Heart right ventricle (tissue), 16 donors: ENCODE measurements around the gene ACER3. TPM values are rescaled to one million over a fixed set of nuclear protein-coding genes. Genes with fewer than 3 reads are reported as not detected.
"Not testable (repeated sequence)": the region's sequence is repeated elsewhere in the genome, so short reads cannot be mapped to it uniquely, and the experiment has no call there.

Source experiments
- ATAC-seq, 8 donors: fragments of 200-7000 bp; cut with Tn5 transposase; one replicate each; pipeline ENCODE4 v1.9.1; 2020; ENCODE audit warnings: mild to moderate bottlenecking in 8 of 8, moderate library complexity in 8 of 8, moderate number of reproducible peaks in 1 of 8
- DNase-seq, 2 donors: peaks; one replicate each; pipeline ENCODE4 v3.0.0-alpha.2; 2020
- H3K27ac ChIP-seq, 10 donors: fragments of 200-600 bp; sonication (generic) in 2 of 10; one replicate each; pipeline versions ENCODE4 v1.5.0 to v1.8.0; 2020 to 2022; ENCODE audit warnings: mild to moderate bottlenecking in 3 of 10
- H3K27me3 ChIP-seq, 7 donors: fragments of 200-600 bp; one replicate each; pipeline ENCODE4 v1.8.0; 2021 to 2022; ENCODE audit warnings: mild to moderate bottlenecking in 2 of 7
- H3K36me3 ChIP-seq, 9 donors: fragments of 200-600 bp; sonication (generic) in 1 of 9; one replicate each; pipeline versions ENCODE4 v1.5.0 to v1.8.0; 2020 to 2022; ENCODE audit warnings: mild to moderate bottlenecking in 2 of 9
- H3K4me1 ChIP-seq, 9 donors: fragments of 200-600 bp; sonication (generic) in 1 of 9; one replicate each; pipeline versions ENCODE4 v1.5.0 to v1.8.0; 2020 to 2022; ENCODE audit warnings: mild to moderate bottlenecking in 4 of 9
- H3K4me3 ChIP-seq, 10 donors: fragments of 200-600 bp; sonication (generic) in 2 of 10; one replicate each; pipeline versions ENCODE4 v1.5.0 to v1.8.0; 2020 to 2022; ENCODE audit warnings: mild to moderate bottlenecking in 7 of 10, moderate library complexity in 2 of 10
- H3K9me3 ChIP-seq, 11 donors: fragments of 200-600 bp in 10 of 11; sonication (generic) in 2 of 11; one replicate each; pipeline versions ENCODE4 v1.5.0 to v1.8.0; 2013 to 2022; ENCODE audit warnings: mild to moderate bottlenecking in 2 of 11, control low read depth in 1 of 11, moderate library complexity in 1 of 11
- CTCF ChIP-seq, 9 donors: fragments of 200-600 bp; sonication (generic) in 2 of 9; IDR thresholded peaks; one replicate each; pipeline versions ENCODE4 v1.5.0 to v1.8.0; 2021 to 2022; ENCODE audit warnings: antibody characterized with exemption in 9 of 9, mild to moderate bottlenecking in 5 of 9, moderate library complexity in 1 of 9
- WGBS, 2 donors: extraction: QIAGEN DNeasy Blood & Tissue Kit; methylation state at CpG; one replicate each; pipeline ENCODE4 v1.1.7; 2013; ENCODE audit warnings: inconsistent platforms in 1 of 2; 5-methylcytosine and 5-hydroxymethylcytosine counted together
- intact Hi-C, 10 donors: fragments of 100-400 bp; cut with DNase I; formaldehyde crosslinking; loops; one replicate each; pipeline versions ENCODE4 v1.11.1 to v1.14.2; 2022
- long read RNA-seq, 3 donors: library from polyadenylated mRNA; unstranded; transcript quantifications; one replicate each; pipeline ENCODE4 v2.0.0, GENCODE V29; 2020 to 2021
- polyA plus RNA-seq, 2 donors: library from polyadenylated mRNA; stranded (reverse); fragments of 200-250 nt; gene quantifications; one replicate each; pipeline ENCODE4 v1.2.3, GENCODE V29; 2013
- total RNA-seq, 10 donors: library from RNA; stranded (reverse); fragmentation: NEBNext Ultra II Directional in 3 of 10; extraction: Animal tissue kit (Norgen Biotek cat#: 25700) in 3 of 10; gene quantifications; one replicate each; pipeline versions ENCODE4 v1.2.1 to v1.2.4, GENCODE V29; 2021 to 2023
- donor health status: Arrhythmogenic right ventricular cardiomyopathy.
- donor health status: ischemic (EF 13 %, LVEDD 7.1; RV severe dilation, severe dysfunction).
- donor health status: healthy with polysubstance abuse.
- donor health status: DM: no; HTN: yes; CAD: no.
- donor health status: DM: no; HTN: no; CAD: no.
- donor health status: ischemic (EF 25% LVEDD 6.9; RV normal size, moderate dysfunction).
- donor health status: ischemic (EF 25% LVEDD 5.7; RV mildly dilated, moderate dysfunction).
- donor health status: healthy.
- donor health status: DM: yes; HTN: yes; CAD: no.
- donor health status: Ischemic cardiomyopathy.
- donor health status: ischemic (EF 35%, LVEDD 5.7; RV mildly dilated, moderate dysfunction).
- donor health status: nonischemic (EF 11% LVEDD 7.7; RV severe dilation, severe dysfunction).
- donor health status: DM: yes; HTN: yes; CAD: no.
- donor health status: PGD.
- donor health status: ischemic (EF 29% LVEDD 5.4; RV normal size, mild dysfunction).
- donor health status: nonischemic (EF 23%, LVEDD 6.1; RV moderate dilation, normal function).

Gene ACER3
- total RNA-seq (10 to 100 TPM in 5 of 10 donors, 1 to 10 TPM in 5; 8.9 to 14.8 (median 10.6) TPM), polyA plus RNA-seq (1 to 10 TPM; 2.9 to 4.2 TPM)
- long read RNA-seq, donor 1, full-length matches to known transcripts, result 10 of 16 reads
- long read RNA-seq, donor 1, partial matches to known transcripts, result 2 of 16 reads
- long read RNA-seq, donor 1, other reads (novel, unspliced or antisense), result 4 of 16 reads
- long read RNA-seq, donor 2, full-length matches to known transcripts, result 11 of 13 reads
- long read RNA-seq, donor 2, partial matches to known transcripts, result 1 of 13 reads
- long read RNA-seq, donor 2, other reads (novel, unspliced or antisense), result 1 of 13 reads
- long read RNA-seq, donor 3, full-length matches to known transcripts, result 3 of 9 reads
- long read RNA-seq, donor 3, partial matches to known transcripts, result 0 of 9 reads
- long read RNA-seq, donor 3, other reads (novel, unspliced or antisense), result 6 of 9 reads

- TF ChIP-seq CTCF (IDR thresholded peaks at IDR 0.05), result peak in 4 of 9 donors; percentile 12 to 36 (median 32)
Observed at GRCh38 chr11:76860539-76861475, at the start of gene ACER3. Gene ACER3 (plus strand): TSS chr11:76860918. CDS start chr11:76860977, 59 bp downstream.

DNA sequence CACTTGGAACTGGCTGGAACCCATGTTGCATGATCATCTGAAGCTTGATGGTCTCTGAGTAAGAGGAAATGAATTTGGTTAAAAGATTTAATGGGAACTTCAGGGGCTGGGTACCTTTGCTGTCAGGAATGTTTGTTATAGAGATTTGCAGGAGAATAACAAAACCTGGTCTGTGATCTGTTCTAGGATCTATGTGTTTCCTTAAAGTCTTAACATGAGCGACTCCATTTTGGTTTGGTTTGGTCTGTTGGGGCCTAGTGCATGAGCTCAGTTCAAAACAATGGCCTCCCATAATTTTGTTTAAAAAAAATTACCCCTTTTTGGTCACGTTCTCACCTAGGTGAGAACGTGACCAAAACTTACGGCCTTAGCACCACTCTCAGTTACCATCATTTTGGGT, 49.5 kb upstream of the ACER3 start:
- Histone ChIP-seq H3K27ac (peak overlapping the region in 2 of 10 donors; percentile 72 to 74), H3K27me3 (no peaks in the 10 kb centered on the region), H3K4me3 (no peak overlapping the region), H3K4me1 (peaks cover 0 to 24% (median 14%) of the 10 kb centered on the region in 9 donors), H3K9me3 (peaks cover 0 to 24% (median 12%) of the 10 kb centered on the region in 11 donors), H3K36me3 (no peaks in the 10 kb centered on the region)
- WGBS, 2 donors, result 96 to 98% methylated on average over 4 of the region's 4 CpGs
- DNase-seq (no peak), ATAC-seq (no peak)
- intact Hi-C loops, result loop anchor here in 4 of 10 donors (2.0 to 10.0 kb wide), 3 partner anchors 106 to 224 kb away; partner anchors contain the start of gene B3GNT6 (in 1 of the 4)
- TF ChIP-seq CTCF (IDR thresholded peaks at IDR 0.05), result no peak

More at GRCh38 chr11:76860539-76861475, at the start of gene ACER3:
- 1% methylated on average over 60 to 73 of the region's 73 CpGs for WGBS, 2 donors
- Histone ChIP-seq H3K36me3 (no peaks in the 10 kb centered on the region), H3K27ac (peak within 1 kb of the TSS; percentile 63 to 95 (median 89)), H3K4me1 (peaks cover 0 to 70% (median 32%) of the 10 kb centered on the region in 9 donors), H3K9me3 (no peaks in the 10 kb centered on the region), H3K4me3 (peak within 1 kb of the TSS; percentile 62 to 94 (median 82)), H3K27me3 (no peaks in the 10 kb centered on the region)
- peak; percentile 89 to 95 for DNase-seq
- ATAC-seq, result peak; percentile 97 to 100 (median 98)
- intact Hi-C loops, result loop anchor here in 4 of 10 donors (5.0 kb wide), 3 partner anchors 41 to 56 kb away; no protein-coding TSS in a partner anchor

- no peak overlapping the region for H3K27ac ChIP-seq
- no peak for DNase-seq
- H3K4me1 ChIP-seq, result peaks cover 0 to 11% (median 6%) of the 10 kb centered on the region in 9 donors
- H3K9me3 ChIP-seq, result peaks cover 0 to 36% (median 12%) of the 10 kb centered on the region in 11 donors
- H3K27me3 ChIP-seq, result no peaks in the 10 kb centered on the region
- no peaks in the 10 kb centered on the region for H3K36me3 ChIP-seq
- intact Hi-C loops, result loop anchor here in 2 of 10 donors (5.0 to 10.0 kb wide), 2 partner anchors 103 to 220 kb away; partner anchors contain the start of gene B3GNT6 (in 1 of the 2)
- no peak for ATAC-seq
- H3K4me3 ChIP-seq, result no peak overlapping the region
- TF ChIP-seq CTCF (IDR thresholded peaks at IDR 0.05), result no peak
- 94 to 95% methylated on average over 2 of the region's 2 CpGs for WGBS, 2 donors
Observed at GRCh38 chr11:76814414-76814813, 46.3 kb upstream of the ACER3 start.

- peaks cover 0 to 36% (median 12%) of the 10 kb centered on the region in 11 donors for H3K9me3 ChIP-seq
- H3K36me3 ChIP-seq, DNase-seq, H3K27ac ChIP-seq, H3K4me3 ChIP-seq, ATAC-seq, H3K4me1 ChIP-seq, H3K27me3 ChIP-seq: not testable (repeated sequence)
- intact Hi-C loops, result loop anchor here in 1 of 10 donors (10.0 kb wide), 1 partner anchor 219 kb away; the partner anchor contains the start of gene B3GNT6
- WGBS, 2 donors, result 91% methylated on average over 7 of the region's 7 CpGs
Observed at GRCh38 chr11:76815678-76816077, 45.0 kb upstream of the ACER3 start.
